ENCODE measurements around the gene CAPNS1.

Gene CAPNS1

GRCh38 chr19:36106991-36107390 lies 32.9 kb upstream of the CAPNS1 start:
- H3K9me3 ChIP-seq (replicated peaks; ENCODE audit: insufficient read depth, low read length), result no peaks in the 10 kb centered on the region
- H3K4me1 ChIP-seq (ENCODE audit: low read length), result no peaks in the 10 kb centered on the region
- no peak overlapping the region for H3K4me2 ChIP-seq (ENCODE audit: low read depth, low read length)
- H3K79me2 ChIP-seq (ENCODE audit: low read length), result no peaks in the 10 kb centered on the region
- no peaks in the 10 kb centered on the region for H4K20me1 ChIP-seq (ENCODE audit: insufficient read depth, low read length)
- H3K9ac ChIP-seq (ENCODE audit: low read length), result no peak overlapping the region
- H2AFZ ChIP-seq (ENCODE audit: low read length), result no peak overlapping the region
- no peaks in the 10 kb centered on the region for H3K27me3 ChIP-seq (replicated peaks; ENCODE audit: insufficient read depth, low read length)
- no peaks in the 10 kb centered on the region; the same call in 1 of the 2 replicates for H3F3A ChIP-seq (ENCODE audit: insufficient read depth, low read length)
- no peak overlapping the region for H3K4me3 ChIP-seq (ENCODE audit: low read length)
- H3K27ac ChIP-seq (ENCODE audit: low read length), result no peak overlapping the region
- no peaks in the 10 kb centered on the region for H3K36me3 ChIP-seq (replicated peaks; ENCODE audit: insufficient read depth, low read length)
- DNase-seq, result no peak
- TF ChIP-seq EZH2 (optimal IDR thresholded peaks at IDR 0.05; ENCODE audit: low read depth, low read length), result no peak
- TF ChIP-seq CTCF (IDR thresholded peaks at IDR 0.05; ENCODE audit: low read length), result no peak
- no peak for TF ChIP-seq EZH2phosphoT487 (IDR thresholded peaks at IDR 0.05; ENCODE audit: low read length)
- no peaks in the 10 kb centered on the region for H3K9me2 ChIP-seq (replicated peaks; ENCODE audit: insufficient read depth, low read length)

GRCh38 chr19:36108684-36109083 lies 31.2 kb upstream of the CAPNS1 start:
- no peaks in the 10 kb centered on the region for H4K20me1 ChIP-seq (ENCODE audit: insufficient read depth, low read length)
- no peaks in the 10 kb centered on the region for H3K36me3 ChIP-seq (replicated peaks; ENCODE audit: insufficient read depth, low read length)
- H3K4me3 ChIP-seq (ENCODE audit: low read length), result no peak overlapping the region
- DNase-seq, result no peak
- no peaks in the 10 kb centered on the region for H3K9me3 ChIP-seq (replicated peaks; ENCODE audit: insufficient read depth, low read length)
- no peak overlapping the region for H3K9ac ChIP-seq (ENCODE audit: low read length)
- peaks cover 5% of the 10 kb centered on the region for H3K79me2 ChIP-seq (ENCODE audit: low read length)
- no peak overlapping the region for H2AFZ ChIP-seq (ENCODE audit: low read length)
- TF ChIP-seq CTCF (IDR thresholded peaks at IDR 0.05; ENCODE audit: low read length), result no peak
- no peak for TF ChIP-seq EZH2 (optimal IDR thresholded peaks at IDR 0.05; ENCODE audit: low read depth, low read length)
- TF ChIP-seq EZH2phosphoT487 (IDR thresholded peaks at IDR 0.05; ENCODE audit: low read length), result no peak
- 0 out of 2 replicates have a peak, but pooled peaks cover 2% of the 10 kb centered on the region for H3K4me1 ChIP-seq (ENCODE audit: low read length)
- H3K9me2 ChIP-seq (replicated peaks; ENCODE audit: insufficient read depth, low read length), result no peaks in the 10 kb centered on the region
- no peak overlapping the region for H3K4me2 ChIP-seq (ENCODE audit: low read depth, low read length)
- no peaks in the 10 kb centered on the region for H3K27me3 ChIP-seq (replicated peaks; ENCODE audit: insufficient read depth, low read length)
- H3F3A ChIP-seq (ENCODE audit: insufficient read depth, low read length), result no peaks in the 10 kb centered on the region; the same call in 1 of the 2 replicates
- no peak overlapping the region for H3K27ac ChIP-seq (ENCODE audit: low read length)

GRCh38 chr19:36110487-36111199 lies 29.2 kb upstream of the CAPNS1 start, which contains the start of gene OVOL3:
TSS of gene OVOL3 (plus strand) at chr19:36111143. CDS start at chr19:36111203, 60 bp downstream.
- Histone ChIP-seq H3K4me2 (ENCODE audit: low read depth, low read length) (no peak within 1 kb of the TSS), H3K79me2 (ENCODE audit: low read length) (peaks cover 14% of the 10 kb centered on the region), H4K20me1 (ENCODE audit: insufficient read depth, low read length) (no peaks in the 10 kb centered on the region), H3F3A (ENCODE audit: insufficient read depth, low read length) (no peaks in the 10 kb centered on the region; the same call in 1 of the 2 replicates), H3K4me1 (ENCODE audit: low read length) (0 out of 2 replicates have a peak, but pooled peaks cover 5% of the 10 kb centered on the region), H3K36me3 (replicated peaks; ENCODE audit: insufficient read depth, low read length) (no peaks in the 10 kb centered on the region), H2AFZ (ENCODE audit: low read length) (no peak within 1 kb of the TSS), H3K27ac (ENCODE audit: low read length) (no peak within 1 kb of the TSS), H3K27me3 (replicated peaks; ENCODE audit: insufficient read depth, low read length) (no peaks in the 10 kb centered on the region), H3K9me3 (replicated peaks; ENCODE audit: insufficient read depth, low read length) (no peaks in the 10 kb centered on the region), H3K9ac (ENCODE audit: low read length) (no peak within 1 kb of the TSS), H3K4me3 (ENCODE audit: low read length) (no peak within 1 kb of the TSS), H3K9me2 (replicated peaks; ENCODE audit: insufficient read depth, low read length) (no peaks in the 10 kb centered on the region)
- DNase-seq, result no peak
- TF ChIP-seq EZH2 (optimal IDR thresholded peaks at IDR 0.05; ENCODE audit: low read depth, low read length) (no peak), EZH2phosphoT487 (IDR thresholded peaks at IDR 0.05; ENCODE audit: low read length) (no peak), CTCF (IDR thresholded peaks at IDR 0.05; ENCODE audit: low read length) (no peak)
